Globus pallidus (tissue), 1 donor: ENCODE results near the gene CASD1.

Source experiments
- DNase-seq: peaks from one replicate; pipeline ENCODE4 v3.0.0-alpha.2; 2015; ENCODE audit warnings: low spot score

CASD1 gene

GRCh38 chr7:94588075-94588474 lies 78.5 kb downstream of the CASD1 start:
- no peak for DNase-seq

GRCh38 chr7:94590526-94591162 lies 81.0 kb downstream of the CASD1 start:
- DNase-seq = no peak

GRCh38 chr7:94591176-94591575 lies 81.6 kb downstream of the CASD1 start:
- DNase-seq = no peak

GRCh38 chr7:94594882-94595281 lies 85.3 kb downstream of the CASD1 start:
- no peak for DNase-seq

- no peak for DNase-seq
Measured at GRCh38 chr7:94595717-94596116, 86.1 kb downstream of the CASD1 start.

GRCh38 chr7:94600267-94600666 lies 90.7 kb downstream of the CASD1 start:
- no peak for DNase-seq

- DNase-seq = no peak
Measured at GRCh38 chr7:94602181-94602580, 92.6 kb downstream of the CASD1 start.

GRCh38 chr7:94605031-94605430 lies 95.4 kb downstream of the CASD1 start:
- no peak for DNase-seq
